Endothelial cell of umbilical vein (primary cell): Measurements from ENCODE around the gene CPA4. TPM values are rescaled to one million over a fixed set of nuclear protein-coding genes. Genes with fewer than 3 reads are reported as not detected.

Source experiments
- BruUV-seq: library from RNA; stranded (reverse); fragments of 400-500 nt; replicated peaks from 2 replicates; lab custom pipeline; 2021; lab: Mats Ljungman, UMichigan
- CTCF ChIA-PET: fragments of 300-600, 350-600 bp; sonication (Branson Sonifier 250); formaldehyde crosslinking; loops from one replicate; lab custom pipeline; 2021; ENCODE audit warnings: antibody characterized with exemption, inconsistent platforms; lab: Charles Lee
- POLR2A ChIA-PET: fragments of 300-600, 350-600 bp; sonication (Branson Sonifier 250); formaldehyde crosslinking; loops from one replicate; lab custom pipeline; 2021; ENCODE audit warnings: antibody characterized with exemption, inconsistent platforms; lab: Charles Lee
- DNase-seq: peaks from one replicate; pipeline ENCODE4 v3.0.0-alpha.2; 2011; ENCODE audit warnings: low read depth, low spot score
- FAIRE-seq: peaks from 2 replicates; lab custom pipeline; 2011; peaks lifted over from hg19 to GRCh38; lab: Jason Lieb, UNC
- H2AFZ ChIP-seq: 2 replicates; pipeline ENCODE4 v1.6.0; 2012; ENCODE audit warnings: low read depth, low read length, control low read depth, inconsistent platforms
- H3K27ac ChIP-seq: 2 replicates; pipeline ENCODE4 v1.5.1; 2011; ENCODE audit warnings: low read depth, mild to moderate bottlenecking, control low read depth, low read length, moderate library complexity; ENCODE audit not compliant: insufficient read depth
- H3K27me3 ChIP-seq, 2 experiments: 2 replicates each; pipeline versions ENCODE4 v1.6.0 to v1.6.1; 2011; ENCODE audit warnings: low read length in 2 of 2, mixed read lengths in 1 of 2; ENCODE audit not compliant: control insufficient read depth in 2 of 2, insufficient read depth in 2 of 2
- H3K36me3 ChIP-seq, 2 experiments: 2 replicates in 1 of 2; 3 replicates in 1 of 2; pipeline ENCODE4 v1.5.1; 2011; ENCODE audit warnings: low read length in 2 of 2, mild to moderate bottlenecking in 1 of 2, moderate library complexity in 1 of 2; ENCODE audit not compliant: control insufficient read depth in 2 of 2, insufficient read depth in 2 of 2; ENCODE audit errors: extremely low read depth in 1 of 2
- H3K4me1 ChIP-seq: 3 replicates; pipeline ENCODE4 v1.5.1; 2011; ENCODE audit warnings: mild to moderate bottlenecking, low read length; ENCODE audit not compliant: control insufficient read depth, insufficient read depth; ENCODE audit errors: extremely low read depth
- H3K4me2 ChIP-seq: 2 replicates; pipeline ENCODE4 v1.6.1; 2011; ENCODE audit warnings: low read length, control low read depth, mixed read lengths; ENCODE audit not compliant: insufficient read depth
- H3K4me3 ChIP-seq, 3 experiments: fragments of 200-600 bp in 1 of 3; sonication (generic), shearing (Covaris generic) in 1 of 3; replicated peaks in 1 of 3; 2 replicates each; pipeline ENCODE4 v1.5.1; 2011 to 2016; ENCODE audit warnings: control low read depth in 3 of 3, low read length in 3 of 3, mild to moderate bottlenecking in 2 of 3, inconsistent platforms in 1 of 3, low read depth in 1 of 3, moderate library complexity in 1 of 3; ENCODE audit not compliant: insufficient read depth in 1 of 3
- H3K79me2 ChIP-seq: 2 replicates; pipeline ENCODE4 v1.6.0; 2012; ENCODE audit warnings: low read length, inconsistent platforms; ENCODE audit not compliant: control insufficient read depth, insufficient read depth
- H3K9ac ChIP-seq: replicated peaks from 2 replicates; pipeline ENCODE3; 2011; ENCODE audit warnings: low read length, control low read depth; ENCODE audit not compliant: insufficient read depth; ENCODE audit errors: extremely low read depth
- H3K9me1 ChIP-seq: replicated peaks from 3 replicates; pipeline ENCODE4 v1.6.0; 2011; ENCODE audit warnings: mild to moderate bottlenecking, low read length; ENCODE audit not compliant: control insufficient read depth, insufficient read depth; ENCODE audit errors: extremely low read depth
- H3K9me3 ChIP-seq: replicated peaks from 2 replicates; pipeline ENCODE4 v1.5.1; 2012; ENCODE audit warnings: low read length, inconsistent platforms; ENCODE audit not compliant: control insufficient read depth, insufficient read depth
- H4K20me1 ChIP-seq: replicated peaks from 2 replicates; pipeline ENCODE3; 2011; ENCODE audit warnings: mild to moderate bottlenecking, low read length; ENCODE audit not compliant: control insufficient read depth, insufficient read depth; ENCODE audit errors: extremely low read depth
- EZH2 ChIP-seq: IDR thresholded peaks from 2 replicates; pipeline ENCODE4 v1.6.1; 2012; ENCODE audit warnings: borderline replicate concordance, low read depth, mild to moderate bottlenecking, moderate library complexity, low read length, inconsistent platforms; ENCODE audit not compliant: severe bottlenecking
- FOS ChIP-seq: IDR thresholded peaks from 2 replicates; pipeline ENCODE4 v1.6.1; 2011; ENCODE audit warnings: mild to moderate bottlenecking, low read length, moderate library complexity, borderline replicate concordance; ENCODE audit not compliant: insufficient read depth
- GATA2 ChIP-seq: IDR thresholded peaks from 2 replicates; pipeline ENCODE4 v1.7.0; 2011; ENCODE audit warnings: low read depth, mild to moderate bottlenecking, moderate library complexity, mixed read lengths, low read length; ENCODE audit not compliant: insufficient read length, insufficient read depth
- JUN ChIP-seq: IDR thresholded peaks from 2 replicates; pipeline ENCODE4 v1.6.1; 2011; ENCODE audit warnings: borderline replicate concordance, low read depth; ENCODE audit not compliant: insufficient read length, insufficient read depth
- MYC ChIP-seq: IDR thresholded peaks from one replicate; pipeline ENCODE4 v1.6.1; 2011; ENCODE audit warnings: mild to moderate bottlenecking, low read depth, low read length
- POLR2A ChIP-seq: IDR thresholded peaks from 2 replicates; pipeline ENCODE4 v1.6.1; 2012; ENCODE audit warnings: low read depth, mild to moderate bottlenecking, control low read depth, low read length
- POLR2AphosphoS5 ChIP-seq: IDR thresholded peaks from 2 replicates; pipeline ENCODE4 v1.6.1; 2012; ENCODE audit warnings: low read depth, mild to moderate bottlenecking, control low read depth, low read length, moderate library complexity; ENCODE audit not compliant: insufficient read depth
- dilution Hi-C: fragments of 300-500 bp; cut with MboI; formaldehyde crosslinking; loops from one replicate; pipeline ENCODE4 v1.15.0; 2019; ENCODE audit warnings: low sequenced_read_pairs; ENCODE audit not compliant: extremely low pct_ligation_motif_present
- intact Hi-C: fragments of 100-400 bp; cut with micrococcal nuclease; formaldehyde crosslinking; loops from one replicate; pipeline ENCODE4 v1.10.0; 2022
- polyA plus RNA-seq, 4 experiments: library from polyadenylated mRNA; depleted of rRNA in 3 of 4; stranded (reverse) in 3 of 4; unstranded in 1 of 4; fragments of >200 nt; gene quantifications; 2 replicates each; pipeline versions ENCODE4 v1.2.1 to v1.2.3, GENCODE V29; 2011 to 2012; ENCODE audit warnings: missing spikeins in 1 of 4
- total RNA-seq: library from RNA; stranded (reverse); gene quantifications from 2 replicates; pipeline ENCODE4 v1.2.3, GENCODE V29; 2021
- TF ChIP-seq, protein P1 (sequence below): IDR thresholded peaks from 2 replicates; pipeline ENCODE4 v1.6.1; 2011; ENCODE audit not compliant: insufficient read depth, insufficient read length
- TF ChIP-seq, protein P2 (sequence below), 2 donors: IDR thresholded peaks; 1 replicate in 1 of 2; 2 replicates in 1 of 2; pipeline ENCODE4 v1.5.1; 2011; ENCODE audit warnings: low read length in 2 of 2, mild to moderate bottlenecking in 2 of 2, moderate library complexity in 2 of 2, control low read depth in 1 of 2, inconsistent platforms in 1 of 2, low read depth in 1 of 2; ENCODE audit not compliant: insufficient read depth in 1 of 2; ENCODE audit errors: extremely low read depth in 1 of 2

The CPA4 gene
- total and polyA plus RNA-seq, 2 donors (not counting 3 experiments of a cell fraction or from before 2014, with no cell fraction given): 0.36 TPM; not detected in 1

DNA sequence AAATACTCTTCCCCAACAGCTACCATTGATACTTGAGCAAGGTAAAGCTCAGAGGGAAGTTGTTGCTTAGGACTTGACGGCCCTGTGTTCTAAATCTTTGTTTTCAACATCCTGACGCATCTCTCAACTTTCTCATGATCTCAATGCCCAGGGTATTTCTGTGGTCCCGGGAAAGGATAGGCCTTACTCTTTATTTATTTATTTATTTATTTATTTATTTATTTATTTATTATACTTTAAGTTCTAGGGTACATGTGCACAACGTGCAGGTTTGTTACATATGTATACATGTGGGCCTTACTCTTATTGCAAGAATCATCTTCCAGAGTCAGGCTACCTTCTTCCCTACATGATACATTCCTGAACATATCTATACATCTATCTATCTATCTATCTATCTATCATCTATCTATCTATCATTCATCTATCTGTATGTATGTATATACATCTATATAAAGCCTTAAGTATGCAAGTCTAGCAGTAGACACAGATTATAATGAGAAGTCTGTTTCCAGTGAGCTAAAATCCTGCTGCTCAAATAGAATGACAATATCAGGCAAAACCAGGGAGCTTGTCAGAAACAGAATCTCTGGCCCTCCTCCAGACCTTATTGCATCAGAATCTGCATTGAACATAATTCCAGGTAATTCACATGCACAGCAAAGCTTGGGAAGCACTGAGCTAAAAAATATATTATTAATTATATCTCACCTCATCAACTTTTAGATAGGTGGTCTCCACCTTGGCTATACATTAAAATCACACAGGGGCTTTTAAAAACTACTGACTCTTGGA is 39.5 kb downstream of the CPA4 start:
- no peaks in the 10 kb centered on the region for H3K9me3 ChIP-seq
- no peaks in the 10 kb centered on the region for H3K79me2 ChIP-seq
- dilution Hi-C loops: no loop called here
- H3K27me3 ChIP-seq: peaks cover 1 to 2% of the 10 kb centered on the region in 2 experiments
- no peak for FAIRE-seq
- intact Hi-C loops: no loop called here
- H3K27ac ChIP-seq: no peak overlapping the region
- no peak overlapping the region for H3K4me2 ChIP-seq
- no peaks in the 10 kb centered on the region for H3K4me1 ChIP-seq
- TF ChIP-seq, protein P1, sequence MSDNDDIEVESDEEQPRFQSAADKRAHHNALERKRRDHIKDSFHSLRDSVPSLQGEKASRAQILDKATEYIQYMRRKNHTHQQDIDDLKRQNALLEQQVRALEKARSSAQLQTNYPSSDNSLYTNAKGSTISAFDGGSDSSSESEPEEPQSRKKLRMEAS: no peak
- TF ChIP-seq POLR2AphosphoS5 (no peak), JUN (no peak), MYC (no peak), POLR2A (no peak), GATA2 (no peak), FOS (no peak), EZH2 (no peak)
- TF ChIP-seq, protein P2, sequence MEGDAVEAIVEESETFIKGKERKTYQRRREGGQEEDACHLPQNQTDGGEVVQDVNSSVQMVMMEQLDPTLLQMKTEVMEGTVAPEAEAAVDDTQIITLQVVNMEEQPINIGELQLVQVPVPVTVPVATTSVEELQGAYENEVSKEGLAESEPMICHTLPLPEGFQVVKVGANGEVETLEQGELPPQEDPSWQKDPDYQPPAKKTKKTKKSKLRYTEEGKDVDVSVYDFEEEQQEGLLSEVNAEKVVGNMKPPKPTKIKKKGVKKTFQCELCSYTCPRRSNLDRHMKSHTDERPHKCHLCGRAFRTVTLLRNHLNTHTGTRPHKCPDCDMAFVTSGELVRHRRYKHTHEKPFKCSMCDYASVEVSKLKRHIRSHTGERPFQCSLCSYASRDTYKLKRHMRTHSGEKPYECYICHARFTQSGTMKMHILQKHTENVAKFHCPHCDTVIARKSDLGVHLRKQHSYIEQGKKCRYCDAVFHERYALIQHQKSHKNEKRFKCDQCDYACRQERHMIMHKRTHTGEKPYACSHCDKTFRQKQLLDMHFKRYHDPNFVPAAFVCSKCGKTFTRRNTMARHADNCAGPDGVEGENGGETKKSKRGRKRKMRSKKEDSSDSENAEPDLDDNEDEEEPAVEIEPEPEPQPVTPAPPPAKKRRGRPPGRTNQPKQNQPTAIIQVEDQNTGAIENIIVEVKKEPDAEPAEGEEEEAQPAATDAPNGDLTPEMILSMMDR (IDR thresholded peaks at IDR 0.05; ENCODE audit: extremely low read depth in 1 of 2, insufficient read depth in 1 of 2, low read depth in 1 of 2, low read length in 2 of 2): no peak
- H3K36me3 ChIP-seq: no peaks in the 10 kb centered on the region
- no peak overlapping the region for H3K4me3 ChIP-seq
- H4K20me1 ChIP-seq: no peaks in the 10 kb centered on the region
- no peak overlapping the region for H2AFZ ChIP-seq
- no peak for DNase-seq
- POLR2A ChIA-PET: no interaction called here
- no peak overlapping the region for H3K9ac ChIP-seq
- no peaks in the 10 kb centered on the region for H3K9me1 ChIP-seq
- CTCF ChIA-PET: interaction anchor here (1.4 to 1.7 kb wide), 2 partner anchors 20 to 426 kb away, joined by 4 read pairs; no protein-coding TSS in a partner anchor
- BruUV-seq: no TSS peak
